Amniotic epithelial cell (primary cell): Measurements from ENCODE around the gene OTUB2.

Experiments
- DNase-seq: peaks from one replicate; pipeline ENCODE4 v3.0.0-alpha.2; 2010; ENCODE audit warnings: low read depth

The OTUB2 gene

DNA sequence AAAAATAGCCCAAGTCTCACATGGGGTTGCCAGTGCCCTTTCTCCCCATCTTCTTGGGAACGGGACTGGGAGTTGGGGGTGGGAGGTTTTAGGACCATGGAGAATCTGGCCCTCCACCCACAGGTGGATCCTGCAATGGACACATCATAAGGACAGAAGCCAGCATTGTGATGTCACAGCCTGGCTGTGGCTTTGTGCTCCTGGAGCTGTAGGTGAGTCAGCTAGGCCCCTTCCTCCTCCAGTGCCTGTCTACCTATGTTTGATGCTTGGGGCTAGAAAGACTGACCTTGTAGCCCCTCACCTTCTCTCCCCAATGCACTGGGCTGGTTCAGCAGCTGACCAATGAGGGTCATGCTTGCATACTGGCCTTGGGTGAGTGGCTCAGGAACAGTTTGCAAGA lies 29.1 kb upstream of the OTUB2 start, which contains the start of gene CCDC197:
CCDC197 (plus strand) TSS at position 220 of the 400 bp plus-strand sequence. CDS start 831 bp downstream, outside the sequence.
- DNase-seq = no peak

- DNase-seq = no peak
Measured at GRCh38 chr14:93997916-93998870, 27.9 kb upstream of the OTUB2 start.

DNA sequence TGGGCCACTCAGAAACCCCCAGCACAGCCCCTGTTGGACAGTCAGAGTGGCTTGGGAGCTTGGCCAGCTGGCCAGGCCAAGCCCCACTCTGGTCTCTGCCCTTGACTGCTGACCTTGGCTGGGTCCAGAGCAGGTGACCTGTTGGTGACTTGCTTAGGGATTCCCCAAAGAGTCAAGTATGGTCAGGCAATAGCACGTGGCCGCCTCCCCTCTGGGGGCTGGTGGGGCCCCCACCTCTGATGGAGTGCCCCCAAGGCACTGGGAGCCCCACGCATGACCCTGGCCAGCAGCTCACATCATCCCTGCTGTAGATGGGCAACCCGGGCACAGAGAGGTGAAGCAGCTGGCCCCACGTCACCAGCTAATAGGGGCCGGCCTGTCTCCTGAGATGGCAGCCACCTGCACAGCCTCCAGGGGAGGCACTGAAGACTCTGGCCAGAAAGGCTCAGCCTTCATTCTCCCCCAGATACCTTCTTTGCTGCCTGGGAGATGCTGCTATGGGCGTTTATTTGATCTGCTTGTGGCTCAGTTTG lies 27.2 kb upstream of the OTUB2 start:
- DNase-seq = no peak

GRCh38 chr14:93999573-93999972 lies 26.6 kb upstream of the OTUB2 start:
- DNase-seq = no peak

DNA sequence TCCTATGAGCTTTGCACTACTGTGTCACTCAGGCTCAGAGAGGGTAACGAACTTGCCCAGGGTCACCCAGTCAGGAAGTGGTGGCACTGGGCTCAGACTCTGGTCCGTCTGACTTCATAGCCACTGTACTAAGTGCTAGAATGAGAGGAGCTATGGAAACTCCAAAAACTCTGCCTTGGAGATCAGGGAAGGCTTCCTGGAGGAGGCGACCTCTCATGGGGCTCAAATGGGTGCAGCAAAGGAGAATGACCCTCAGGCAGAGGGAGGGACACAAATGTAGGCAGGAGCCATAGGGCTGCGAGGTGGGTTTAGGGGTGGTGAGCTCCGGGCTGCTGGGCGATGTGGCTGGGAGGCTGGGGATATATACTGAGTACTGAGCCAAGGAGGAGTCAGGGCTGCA lies 25.9 kb upstream of the OTUB2 start:
- no peak for DNase-seq

- no peak for DNase-seq
Measured at GRCh38 chr14:94001016-94001415, 25.1 kb upstream of the OTUB2 start.

- peak; percentile 50 for DNase-seq
Measured at GRCh38 chr14:94001501-94002396, 24.4 kb upstream of the OTUB2 start.

DNA sequence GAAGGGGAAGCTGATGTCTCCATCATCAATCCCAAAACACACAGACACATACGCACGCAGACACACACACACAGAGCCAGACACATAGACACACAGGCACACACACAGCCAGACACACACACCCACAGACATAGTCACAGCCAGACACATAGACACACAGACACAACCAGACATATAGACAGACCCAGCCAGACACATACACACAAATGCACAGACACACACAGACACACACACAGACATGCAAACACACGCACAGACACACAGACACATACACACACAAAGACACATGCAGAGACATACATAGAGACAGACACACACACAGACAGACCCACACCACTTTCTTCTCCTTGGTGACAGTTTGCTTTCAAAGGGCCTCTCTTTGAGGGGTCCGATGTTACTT lies 22.7 kb upstream of the OTUB2 start:
- DNase-seq = no peak

GRCh38 chr14:94004015-94004414 lies 22.1 kb upstream of the OTUB2 start:
- no peak for DNase-seq

- no peak for DNase-seq
Measured at GRCh38 chr14:94005324-94006073, 20.6 kb upstream of the OTUB2 start.

DNA sequence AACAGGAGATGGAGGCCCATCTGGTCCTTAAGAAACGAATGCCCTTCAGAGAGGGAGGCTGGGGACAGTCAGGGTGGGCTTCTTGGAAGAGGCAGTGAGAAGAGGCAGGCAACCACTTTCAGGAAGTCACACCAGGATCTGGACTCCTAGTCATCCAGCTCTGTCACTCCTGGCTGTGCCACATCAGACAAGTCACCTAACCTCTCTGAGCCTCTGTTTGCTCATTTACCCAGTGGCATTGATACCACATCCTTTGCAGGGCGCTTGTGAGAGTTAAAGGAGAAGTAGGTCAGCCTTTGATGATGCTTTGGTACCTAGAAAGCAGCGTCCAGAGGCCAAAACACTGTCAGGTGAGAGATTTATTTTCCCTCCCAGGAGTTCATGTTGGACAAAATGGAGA lies 17.9 kb upstream of the OTUB2 start:
- no peak for DNase-seq

- peak; percentile 50 for DNase-seq
Measured at GRCh38 chr14:94009767-94010166, 16.4 kb upstream of the OTUB2 start.

DNA sequence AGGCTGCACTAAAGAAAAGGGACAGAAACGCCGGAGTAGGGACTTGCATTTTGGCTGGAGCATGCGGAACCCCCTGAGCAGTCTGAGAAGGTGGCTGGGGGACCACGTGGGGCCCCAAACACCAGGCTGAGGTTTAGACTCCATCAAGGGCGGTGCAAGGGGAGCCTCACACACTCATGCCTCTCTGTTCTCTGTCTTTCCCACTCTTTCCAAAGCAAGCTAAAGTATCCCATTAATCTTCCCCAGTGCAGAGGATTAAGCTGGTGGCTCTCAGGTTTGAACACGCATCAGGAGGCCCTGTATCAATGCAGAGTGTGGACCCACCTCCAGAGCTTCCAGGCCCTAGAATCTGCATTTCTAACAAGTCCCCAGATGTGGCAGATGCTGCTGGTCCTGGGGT lies 15.5 kb upstream of the OTUB2 start:
- DNase-seq = no peak

GRCh38 chr14:94011795-94012194 lies 14.3 kb upstream of the OTUB2 start:
- no peak for DNase-seq

- no peak for DNase-seq
Measured at GRCh38 chr14:94014382-94014781, 11.8 kb upstream of the OTUB2 start.

GRCh38 chr14:94015223-94015622 lies 10.9 kb upstream of the OTUB2 start:
- no peak for DNase-seq

DNA sequence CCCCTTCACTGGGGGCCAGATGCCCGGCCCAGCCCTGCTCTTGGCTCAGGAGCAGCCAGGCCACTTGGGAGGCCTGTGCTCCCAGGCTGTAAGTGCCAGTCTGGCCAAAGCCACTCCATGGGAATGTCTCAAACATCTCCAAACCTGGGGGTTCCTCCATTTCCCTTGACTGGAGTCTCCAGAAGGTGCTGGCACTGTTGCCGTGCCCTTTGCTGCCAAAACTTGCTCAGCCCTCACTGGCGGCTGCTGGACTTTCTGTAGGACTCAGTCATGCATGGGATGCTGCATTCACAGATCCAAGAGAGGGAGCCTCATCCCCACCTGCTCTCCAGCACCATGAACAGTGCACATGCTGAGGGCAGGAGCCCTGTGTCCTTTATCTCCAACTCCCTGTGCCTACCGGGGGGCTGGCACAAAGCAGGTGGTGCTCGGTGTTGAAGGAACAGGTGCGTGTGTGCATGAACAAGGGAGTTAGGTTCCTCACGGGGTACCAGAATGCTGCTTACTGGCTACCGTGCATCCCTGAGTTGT lies 9.6 kb upstream of the OTUB2 start:
- DNase-seq = no peak

DNA sequence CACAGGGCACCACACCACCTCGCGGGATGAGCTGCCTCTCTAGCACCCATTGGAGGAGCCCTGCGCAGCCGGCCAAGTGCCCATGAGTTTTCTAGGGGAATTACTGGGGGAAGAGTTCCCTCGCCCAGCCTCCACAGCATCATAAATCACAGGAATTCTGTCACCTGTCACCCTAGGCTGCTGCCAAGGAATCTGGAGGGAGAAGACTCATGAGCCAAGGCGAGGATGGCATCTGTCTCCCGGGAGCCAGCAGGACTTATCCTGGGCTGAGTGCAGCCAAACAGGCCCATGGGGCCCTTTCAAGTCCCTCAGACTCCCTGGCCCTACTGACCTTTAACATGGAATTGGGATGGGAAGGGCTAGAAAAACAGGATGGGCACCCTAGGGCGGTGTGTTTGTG lies 7.8 kb upstream of the OTUB2 start:
- no peak for DNase-seq

DNA sequence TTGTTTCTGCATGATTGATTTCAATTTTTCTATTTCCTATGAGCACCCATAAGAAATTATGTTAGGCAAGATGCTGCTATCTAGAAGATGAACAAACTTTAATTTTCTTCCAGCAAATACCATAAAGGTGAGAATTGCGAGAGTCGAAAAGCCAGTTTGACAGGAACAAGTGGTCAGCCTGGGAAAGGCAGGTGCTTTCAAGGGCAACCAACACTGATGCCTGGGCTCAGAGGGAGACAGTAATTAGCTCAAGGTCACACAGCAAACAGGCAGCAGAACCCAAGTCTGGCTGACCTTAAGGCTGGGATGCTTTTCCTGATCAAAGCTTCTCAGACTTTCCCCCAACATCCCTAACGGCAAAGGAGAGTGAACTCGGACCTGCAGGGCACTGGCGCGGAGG lies 6.8 kb upstream of the OTUB2 start:
- DNase-seq = no peak

DNA sequence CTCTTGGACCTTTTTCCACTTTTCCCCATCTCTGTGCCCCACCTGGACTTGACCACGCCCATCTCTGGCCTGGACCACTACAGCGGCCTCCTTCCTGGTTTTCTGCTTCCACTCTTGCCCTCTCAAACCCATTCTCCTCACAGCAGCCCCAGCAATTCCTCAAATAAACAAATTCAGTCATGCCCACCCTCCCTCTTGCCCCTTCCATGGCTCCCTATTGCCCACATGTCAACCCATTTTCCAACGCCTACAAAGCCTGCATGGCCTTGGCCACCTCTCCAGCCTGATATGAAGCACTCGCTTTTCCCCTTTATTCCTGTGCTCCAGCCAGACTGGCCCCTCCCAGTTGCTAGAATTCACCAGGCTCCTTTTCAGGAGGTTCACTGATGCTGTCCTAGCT lies 5.9 kb upstream of the OTUB2 start:
- no peak for DNase-seq

GRCh38 chr14:94021001-94021400 lies 5.1 kb upstream of the OTUB2 start:
- peak; percentile 10 for DNase-seq
